ENCODE data around the gene OGDH.

OGDH gene

DNA sequence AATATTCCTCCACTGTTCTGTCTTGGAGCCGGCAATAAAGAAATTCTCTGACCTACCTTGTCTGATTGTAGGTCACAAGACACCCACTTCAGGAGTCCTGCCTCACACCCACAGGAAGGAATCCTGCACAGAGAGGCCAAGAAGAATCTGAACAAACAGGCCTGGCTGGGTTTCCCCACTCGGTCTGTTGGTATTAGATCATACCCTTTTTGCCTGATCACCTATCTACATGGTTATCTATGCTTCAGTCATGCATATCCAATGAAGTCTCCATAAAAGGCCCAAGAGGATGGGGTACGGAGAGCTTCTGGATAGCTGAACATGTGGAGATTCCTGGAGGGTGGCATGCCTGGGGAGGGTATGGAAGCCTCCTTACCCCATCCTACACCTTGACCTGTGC is 12.3 kb downstream of the OGDH start:
- TF ChIP-seq, protein P1, sequence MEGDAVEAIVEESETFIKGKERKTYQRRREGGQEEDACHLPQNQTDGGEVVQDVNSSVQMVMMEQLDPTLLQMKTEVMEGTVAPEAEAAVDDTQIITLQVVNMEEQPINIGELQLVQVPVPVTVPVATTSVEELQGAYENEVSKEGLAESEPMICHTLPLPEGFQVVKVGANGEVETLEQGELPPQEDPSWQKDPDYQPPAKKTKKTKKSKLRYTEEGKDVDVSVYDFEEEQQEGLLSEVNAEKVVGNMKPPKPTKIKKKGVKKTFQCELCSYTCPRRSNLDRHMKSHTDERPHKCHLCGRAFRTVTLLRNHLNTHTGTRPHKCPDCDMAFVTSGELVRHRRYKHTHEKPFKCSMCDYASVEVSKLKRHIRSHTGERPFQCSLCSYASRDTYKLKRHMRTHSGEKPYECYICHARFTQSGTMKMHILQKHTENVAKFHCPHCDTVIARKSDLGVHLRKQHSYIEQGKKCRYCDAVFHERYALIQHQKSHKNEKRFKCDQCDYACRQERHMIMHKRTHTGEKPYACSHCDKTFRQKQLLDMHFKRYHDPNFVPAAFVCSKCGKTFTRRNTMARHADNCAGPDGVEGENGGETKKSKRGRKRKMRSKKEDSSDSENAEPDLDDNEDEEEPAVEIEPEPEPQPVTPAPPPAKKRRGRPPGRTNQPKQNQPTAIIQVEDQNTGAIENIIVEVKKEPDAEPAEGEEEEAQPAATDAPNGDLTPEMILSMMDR (IDR thresholded peaks at IDR 0.05): no peak
- no peak overlapping the region for H3K4me3 ChIP-seq
- DNase-seq (ENCODE audit: low spot score): no peak
- H3K27ac ChIP-seq: no peak overlapping the region

DNA sequence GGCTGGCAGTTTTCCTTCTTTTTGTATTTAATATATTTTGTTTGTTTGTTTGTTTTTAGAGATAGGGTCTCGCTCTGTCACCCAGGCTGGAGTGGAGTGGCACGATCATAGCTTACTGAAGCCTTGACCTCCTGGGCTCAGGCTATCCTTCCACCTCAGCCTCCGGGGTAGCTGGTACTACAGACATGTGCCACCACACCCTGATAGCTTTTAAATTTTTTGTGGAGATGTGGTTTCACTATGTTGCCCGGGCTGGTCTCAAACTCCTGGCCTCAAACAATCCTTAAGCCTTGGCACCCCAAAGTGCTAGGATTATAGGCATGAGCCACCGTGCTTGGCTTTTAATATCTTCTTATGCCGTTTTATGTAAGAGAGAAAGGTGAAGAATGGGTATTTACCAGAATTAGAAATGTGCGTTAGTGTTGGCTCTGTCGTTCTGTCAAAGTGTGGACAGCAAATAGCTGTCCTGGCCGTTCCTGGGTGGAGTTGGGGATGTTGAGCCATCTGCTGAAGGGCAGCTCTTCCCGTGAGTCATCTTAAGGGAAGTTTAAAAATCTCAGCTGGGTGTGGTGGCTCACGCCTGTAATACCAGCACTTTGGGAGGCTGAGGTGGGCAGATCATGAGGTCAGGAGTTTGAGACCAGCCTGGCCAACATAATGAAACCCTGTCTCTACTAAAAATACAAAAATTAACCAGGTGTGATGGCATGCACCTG is 14.8 kb downstream of the OGDH start:
- TF ChIP-seq, protein P1 (IDR thresholded peaks at IDR 0.05): no peak
- Histone ChIP-seq H3K4me3 (no peak overlapping the region), H3K27ac (peak overlapping the region in 1 of 2 donors; percentile 70)
- no peak for DNase-seq (ENCODE audit: low spot score)

DNA sequence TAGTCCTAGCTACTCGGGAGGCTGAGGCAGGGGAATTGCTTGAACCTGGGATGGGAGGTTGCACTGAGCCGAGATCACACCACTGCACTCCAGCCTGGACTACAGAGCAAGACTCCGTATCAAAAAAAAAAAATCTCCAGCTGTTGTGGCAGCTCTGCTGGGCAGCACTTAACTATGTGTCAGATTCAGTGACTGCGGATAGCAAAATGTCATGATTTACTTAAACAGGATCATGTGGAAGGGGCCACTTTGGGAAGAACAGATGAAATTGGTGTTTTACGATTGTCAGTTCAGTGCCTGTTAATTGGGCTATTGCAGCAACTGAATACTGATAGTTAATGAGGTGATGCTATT is 15.3 kb downstream of the OGDH start:
- Histone ChIP-seq H3K4me3 (no peak overlapping the region), H3K27ac (peak overlapping the region in 1 of 2 donors; percentile 70)
- no peak for DNase-seq (ENCODE audit: low spot score)
- TF ChIP-seq, protein P1 (IDR thresholded peaks at IDR 0.05): no peak

DNA sequence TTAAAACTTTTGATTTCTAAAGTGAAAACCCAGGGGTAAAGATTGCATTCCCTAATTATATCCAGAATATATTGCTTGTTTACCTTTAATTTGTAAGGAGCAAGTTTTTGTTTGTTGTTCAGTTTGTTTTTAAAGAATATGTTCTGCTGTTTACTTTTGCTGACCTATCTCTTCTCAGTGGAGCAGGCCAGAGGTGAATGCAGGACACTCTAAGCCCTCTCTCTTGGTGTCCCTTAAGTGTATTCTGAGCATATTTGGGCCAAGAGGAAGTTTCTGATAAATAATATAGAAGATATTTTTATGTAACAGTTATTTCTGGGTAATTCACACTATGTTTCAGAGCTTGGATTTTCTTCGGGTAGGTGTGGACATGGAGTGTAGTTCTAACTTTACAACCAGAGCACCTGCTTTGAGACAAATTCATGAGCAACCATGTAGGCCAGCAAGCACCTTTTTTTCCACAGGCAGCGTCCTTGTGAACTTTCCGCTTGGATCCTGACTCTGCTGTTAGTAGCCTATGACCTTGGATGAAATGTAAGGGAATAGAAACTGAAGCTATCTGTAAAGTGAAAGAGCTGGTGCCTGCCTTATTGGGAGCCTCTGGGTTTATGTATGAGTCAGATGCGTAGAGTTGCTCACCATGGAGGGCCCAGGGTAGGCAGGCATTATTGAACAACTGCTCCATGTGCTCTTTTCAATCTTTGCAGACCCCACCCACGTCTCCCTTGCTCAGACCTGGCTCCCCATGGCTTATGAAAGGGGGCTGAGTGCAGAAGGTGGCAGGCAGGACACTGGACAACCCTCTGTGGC is 16.1 kb downstream of the OGDH start:
- TF ChIP-seq, protein P1 (IDR thresholded peaks at IDR 0.05): no peak
- DNase-seq (ENCODE audit: low spot score): no peak
- Histone ChIP-seq H3K27ac (peak overlapping the region in 1 of 2 donors; percentile 36), H3K4me3 (no peak overlapping the region)

DNA sequence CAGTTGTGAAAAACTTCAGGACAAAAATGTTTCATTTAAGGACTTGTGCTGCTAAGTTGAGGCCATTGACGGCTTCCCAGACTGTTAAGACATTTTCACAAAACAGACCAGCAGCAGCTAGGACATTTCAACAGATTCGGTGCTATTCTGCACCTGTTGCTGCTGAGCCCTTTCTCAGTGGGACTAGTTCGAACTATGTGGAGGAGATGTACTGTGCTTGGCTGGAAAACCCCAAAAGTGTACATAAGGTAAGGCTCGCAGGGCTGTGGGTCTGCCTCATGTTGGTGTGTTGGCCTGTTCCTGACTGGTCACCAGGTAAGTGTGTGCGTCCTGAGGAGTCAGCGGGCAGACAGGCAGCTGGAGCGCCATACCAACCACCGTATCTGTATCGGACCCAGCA is 17.9 kb downstream of the OGDH start:
- TF ChIP-seq, protein P1 (IDR thresholded peaks at IDR 0.05): no peak
- Histone ChIP-seq H3K27ac (no peak overlapping the region), H3K4me3 (no peak overlapping the region)
- no peak for DNase-seq (ENCODE audit: low spot score)

DNA sequence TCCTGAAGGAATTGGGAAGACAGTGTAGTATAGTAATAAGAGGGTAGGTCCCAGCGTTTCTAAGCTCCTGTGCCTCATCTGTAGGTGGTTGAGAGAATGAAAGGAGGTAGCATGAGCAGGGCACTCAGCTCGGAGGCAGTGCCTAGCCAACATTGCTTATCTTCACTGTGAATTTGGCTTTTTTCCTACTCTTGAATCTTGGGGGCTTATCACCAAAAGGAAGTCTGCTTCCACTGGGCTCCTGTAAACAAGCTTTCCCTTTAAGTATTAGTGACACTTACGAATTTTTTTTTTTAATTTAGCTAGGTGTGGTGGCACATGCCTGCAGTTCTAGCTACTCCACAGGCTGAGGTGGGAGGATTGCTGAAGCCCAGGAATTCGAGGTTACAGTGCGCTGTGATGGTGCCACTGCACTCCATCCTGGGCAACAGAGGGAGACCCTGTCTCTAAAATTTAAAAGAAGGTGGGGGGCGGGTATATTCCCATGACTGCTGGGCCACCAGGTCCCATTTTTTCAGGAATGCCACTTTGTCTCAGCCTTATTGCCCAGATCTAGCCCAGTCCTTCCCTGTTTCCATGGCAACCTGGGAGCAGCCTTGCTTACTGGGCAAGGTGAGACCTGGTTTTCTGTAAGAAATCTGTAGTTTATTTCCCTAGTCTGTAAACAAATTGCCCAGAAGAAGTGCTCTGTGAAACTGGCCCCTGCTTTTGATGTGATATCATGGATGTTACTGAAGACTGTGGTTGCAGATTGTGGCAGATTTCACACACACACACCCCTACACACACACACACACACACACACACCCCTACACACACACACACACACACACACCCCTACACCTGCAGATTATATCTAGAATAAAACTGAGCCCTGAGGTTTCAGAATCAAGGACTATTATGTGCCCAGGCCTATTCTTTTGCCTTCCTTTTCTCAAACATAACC is 19.4 kb downstream of the OGDH start:
- TF ChIP-seq, protein P1 (IDR thresholded peaks at IDR 0.05): no peak
- DNase-seq (ENCODE audit: low spot score): no peak
- no peak overlapping the region for H3K27ac ChIP-seq

More for the DNA sequence above, 19.4 kb downstream of the OGDH start:
- H3K4me3 ChIP-seq: no peak overlapping the region

All from coronary artery (tissue), 2 donors.